Mammary epithelial cell (primary cell): ENCODE measurements around the gene PTGER3.

ENCODE experiments used
- EZH2 ChIP-seq: IDR thresholded peaks from 2 replicates; pipeline ENCODE4 v1.6.1; 2012; ENCODE audit warnings: low read length, inconsistent platforms, borderline replicate concordance
- TF ChIP-seq, protein P1 (sequence below), 2 donors: IDR thresholded peaks in 1 of 2; conservative IDR thresholded peaks in 1 of 2; 2 replicates each; pipeline ENCODE4 v1.5.1; 2011 to 2012; ENCODE audit warnings: inconsistent platforms in 2 of 2, low read length in 2 of 2, mild to moderate bottlenecking in 2 of 2, control low read depth in 1 of 2, low read depth in 1 of 2; ENCODE audit not compliant: insufficient read depth in 1 of 2; ENCODE audit errors: extremely low read depth in 1 of 2

DNA sequence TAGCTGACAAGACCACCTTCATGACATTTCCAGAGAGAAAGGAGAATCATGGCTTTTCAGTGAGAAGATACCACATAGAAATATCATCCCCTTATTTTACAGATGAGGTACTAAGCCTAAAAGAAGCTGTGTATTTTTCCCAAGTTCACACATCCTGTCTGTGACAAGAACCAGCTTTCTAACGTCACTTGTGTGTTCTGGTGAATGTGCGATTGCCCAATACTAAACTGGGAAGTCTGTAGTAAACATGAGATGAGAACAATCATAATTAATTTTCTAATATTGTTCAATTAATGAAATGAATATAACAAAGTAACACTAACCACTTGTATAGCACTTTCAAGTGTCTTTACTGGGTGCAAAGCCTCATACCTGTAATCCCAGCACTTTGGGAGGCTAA is 46.0 kb downstream of the PTGER3 start:
- TF ChIP-seq, protein P1, sequence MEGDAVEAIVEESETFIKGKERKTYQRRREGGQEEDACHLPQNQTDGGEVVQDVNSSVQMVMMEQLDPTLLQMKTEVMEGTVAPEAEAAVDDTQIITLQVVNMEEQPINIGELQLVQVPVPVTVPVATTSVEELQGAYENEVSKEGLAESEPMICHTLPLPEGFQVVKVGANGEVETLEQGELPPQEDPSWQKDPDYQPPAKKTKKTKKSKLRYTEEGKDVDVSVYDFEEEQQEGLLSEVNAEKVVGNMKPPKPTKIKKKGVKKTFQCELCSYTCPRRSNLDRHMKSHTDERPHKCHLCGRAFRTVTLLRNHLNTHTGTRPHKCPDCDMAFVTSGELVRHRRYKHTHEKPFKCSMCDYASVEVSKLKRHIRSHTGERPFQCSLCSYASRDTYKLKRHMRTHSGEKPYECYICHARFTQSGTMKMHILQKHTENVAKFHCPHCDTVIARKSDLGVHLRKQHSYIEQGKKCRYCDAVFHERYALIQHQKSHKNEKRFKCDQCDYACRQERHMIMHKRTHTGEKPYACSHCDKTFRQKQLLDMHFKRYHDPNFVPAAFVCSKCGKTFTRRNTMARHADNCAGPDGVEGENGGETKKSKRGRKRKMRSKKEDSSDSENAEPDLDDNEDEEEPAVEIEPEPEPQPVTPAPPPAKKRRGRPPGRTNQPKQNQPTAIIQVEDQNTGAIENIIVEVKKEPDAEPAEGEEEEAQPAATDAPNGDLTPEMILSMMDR (conservative IDR thresholded peaks at IDR 0.05 in 1 of 2, IDR thresholded peaks at IDR 0.05 in 1 of 2; ENCODE audit: extremely low read depth in 1 of 2, insufficient read depth in 1 of 2, low read depth in 1 of 2, low read length in 2 of 2): no peak
- TF ChIP-seq EZH2: no peak
